ENCODE results near the gene B4GALNT2. TPM values are rescaled to one million over a fixed set of nuclear protein-coding genes. Genes with fewer than 3 reads are reported as not detected.

The B4GALNT2 gene
- total and polyA plus RNA-seq, 2 of the 13 experiments (the other 11 are each of a cell fraction or from before 2014, with no cell fraction given) = not detected

DNA sequence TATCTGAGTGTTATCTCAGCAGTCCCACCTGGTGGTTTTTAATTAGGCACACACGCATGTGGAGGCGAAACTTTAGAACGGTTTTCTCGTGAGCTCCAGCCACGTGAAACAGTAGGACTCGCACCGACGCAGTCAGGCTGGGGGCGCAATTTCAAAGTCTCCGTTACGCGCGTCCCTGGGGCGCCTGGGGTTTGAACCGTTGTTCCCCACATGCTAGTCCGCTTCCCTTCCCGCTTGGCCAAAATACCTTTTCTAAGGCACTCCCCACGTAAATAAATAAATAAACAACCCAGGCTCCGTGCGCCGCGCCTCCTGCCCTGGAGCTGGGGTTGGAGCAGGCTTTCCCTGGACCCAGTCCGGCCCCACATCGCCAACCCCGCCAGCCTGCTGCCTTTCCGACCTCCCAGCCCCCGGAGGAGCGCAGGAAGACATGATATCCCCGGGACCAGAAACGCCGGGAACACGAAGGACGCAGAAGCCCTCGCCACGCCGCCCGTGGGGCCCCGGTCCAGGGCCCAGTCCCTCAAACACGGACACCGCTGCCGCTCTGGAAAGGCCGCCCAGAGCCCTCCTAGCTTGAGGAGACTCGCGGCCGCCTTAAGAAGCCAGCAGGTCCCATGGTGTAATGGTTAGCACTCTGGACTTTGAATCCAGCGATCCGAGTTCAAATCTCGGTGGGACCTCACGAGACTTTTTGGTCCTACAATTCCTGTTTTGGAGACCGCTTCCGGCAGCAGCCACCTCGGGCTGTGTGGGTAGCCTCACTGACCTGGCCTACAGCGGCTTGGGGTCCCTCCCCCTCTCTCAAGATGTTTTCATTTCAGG, 59.6 kb downstream of the B4GALNT2 start:
- DNase-seq (ENCODE audit: low spot score) = peak; percentile 90
- TF ChIP-seq, protein P1, sequence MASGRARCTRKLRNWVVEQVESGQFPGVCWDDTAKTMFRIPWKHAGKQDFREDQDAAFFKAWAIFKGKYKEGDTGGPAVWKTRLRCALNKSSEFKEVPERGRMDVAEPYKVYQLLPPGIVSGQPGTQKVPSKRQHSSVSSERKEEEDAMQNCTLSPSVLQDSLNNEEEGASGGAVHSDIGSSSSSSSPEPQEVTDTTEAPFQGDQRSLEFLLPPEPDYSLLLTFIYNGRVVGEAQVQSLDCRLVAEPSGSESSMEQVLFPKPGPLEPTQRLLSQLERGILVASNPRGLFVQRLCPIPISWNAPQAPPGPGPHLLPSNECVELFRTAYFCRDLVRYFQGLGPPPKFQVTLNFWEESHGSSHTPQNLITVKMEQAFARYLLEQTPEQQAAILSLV (CRISPR knock-in tag; IDR thresholded peaks at IDR 0.05; ENCODE audit: borderline replicate concordance) = peak; percentile 82
- TF ChIP-seq, protein P2, sequence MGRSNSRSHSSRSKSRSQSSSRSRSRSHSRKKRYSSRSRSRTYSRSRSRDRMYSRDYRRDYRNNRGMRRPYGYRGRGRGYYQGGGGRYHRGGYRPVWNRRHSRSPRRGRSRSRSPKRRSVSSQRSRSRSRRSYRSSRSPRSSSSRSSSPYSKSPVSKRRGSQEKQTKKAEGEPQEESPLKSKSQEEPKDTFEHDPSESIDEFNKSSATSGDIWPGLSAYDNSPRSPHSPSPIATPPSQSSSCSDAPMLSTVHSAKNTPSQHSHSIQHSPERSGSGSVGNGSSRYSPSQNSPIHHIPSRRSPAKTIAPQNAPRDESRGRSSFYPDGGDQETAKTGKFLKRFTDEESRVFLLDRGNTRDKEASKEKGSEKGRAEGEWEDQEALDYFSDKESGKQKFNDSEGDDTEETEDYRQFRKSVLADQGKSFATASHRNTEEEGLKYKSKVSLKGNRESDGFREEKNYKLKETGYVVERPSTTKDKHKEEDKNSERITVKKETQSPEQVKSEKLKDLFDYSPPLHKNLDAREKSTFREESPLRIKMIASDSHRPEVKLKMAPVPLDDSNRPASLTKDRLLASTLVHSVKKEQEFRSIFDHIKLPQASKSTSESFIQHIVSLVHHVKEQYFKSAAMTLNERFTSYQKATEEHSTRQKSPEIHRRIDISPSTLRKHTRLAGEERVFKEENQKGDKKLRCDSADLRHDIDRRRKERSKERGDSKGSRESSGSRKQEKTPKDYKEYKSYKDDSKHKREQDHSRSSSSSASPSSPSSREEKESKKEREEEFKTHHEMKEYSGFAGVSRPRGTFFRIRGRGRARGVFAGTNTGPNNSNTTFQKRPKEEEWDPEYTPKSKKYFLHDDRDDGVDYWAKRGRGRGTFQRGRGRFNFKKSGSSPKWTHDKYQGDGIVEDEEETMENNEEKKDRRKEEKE (IDR thresholded peaks at IDR 0.05) = no peak
- TF ChIP-seq KDM5B (CRISPR knock-in tag; IDR thresholded peaks at IDR 0.05; ENCODE audit: borderline replicate concordance) (peak; percentile 71; the same call in 1 of the 2 replicates), ZFP36 (IDR thresholded peaks at IDR 0.05; ENCODE audit: borderline replicate concordance, low read depth, low read length, partially characterized antibody) (no peak), ZNF138 (CRISPR knock-in tag; IDR thresholded peaks at IDR 0.05; ENCODE audit: low read depth) (peak; percentile 30; the same call in 1 of the 2 replicates), ZNF614 (CRISPR knock-in tag; IDR thresholded peaks at IDR 0.05; ENCODE audit: borderline replicate concordance) (peak; percentile 14; the same call in 1 of the 2 replicates), KLF13 (CRISPR knock-in tag; IDR thresholded peaks at IDR 0.05) (0 out of 2 replicates have a peak, but pooled peaks have one; percentile 22), SIX4 (CRISPR knock-in tag; IDR thresholded peaks at IDR 0.05) (0 out of 2 replicates have a peak, but pooled peaks have one; percentile 51), ZFP82 (CRISPR knock-in tag; IDR thresholded peaks at IDR 0.05; ENCODE audit: borderline replicate concordance) (no peak; the same call in 1 of the 2 replicates)
- TF ChIP-seq, protein P3, sequence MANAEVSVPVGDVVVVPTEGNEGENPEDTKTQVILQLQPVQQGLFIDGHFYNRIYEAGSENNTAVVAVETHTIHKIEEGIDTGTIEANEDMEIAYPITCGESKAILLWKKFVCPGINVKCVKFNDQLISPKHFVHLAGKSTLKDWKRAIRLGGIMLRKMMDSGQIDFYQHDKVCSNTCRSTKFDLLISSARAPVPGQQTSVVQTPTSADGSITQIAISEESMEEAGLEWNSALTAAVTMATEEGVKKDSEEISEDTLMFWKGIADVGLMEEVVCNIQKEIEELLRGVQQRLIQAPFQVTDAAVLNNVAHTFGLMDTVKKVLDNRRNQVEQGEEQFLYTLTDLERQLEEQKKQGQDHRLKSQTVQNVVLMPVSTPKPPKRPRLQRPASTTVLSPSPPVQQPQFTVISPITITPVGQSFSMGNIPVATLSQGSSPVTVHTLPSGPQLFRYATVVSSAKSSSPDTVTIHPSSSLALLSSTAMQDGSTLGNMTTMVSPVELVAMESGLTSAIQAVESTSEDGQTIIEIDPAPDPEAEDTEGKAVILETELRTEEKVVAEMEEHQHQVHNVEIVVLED (CRISPR knock-in tag; IDR thresholded peaks at IDR 0.05; ENCODE audit: borderline replicate concordance) = peak; percentile 51
- TF ChIP-seq, protein P4, sequence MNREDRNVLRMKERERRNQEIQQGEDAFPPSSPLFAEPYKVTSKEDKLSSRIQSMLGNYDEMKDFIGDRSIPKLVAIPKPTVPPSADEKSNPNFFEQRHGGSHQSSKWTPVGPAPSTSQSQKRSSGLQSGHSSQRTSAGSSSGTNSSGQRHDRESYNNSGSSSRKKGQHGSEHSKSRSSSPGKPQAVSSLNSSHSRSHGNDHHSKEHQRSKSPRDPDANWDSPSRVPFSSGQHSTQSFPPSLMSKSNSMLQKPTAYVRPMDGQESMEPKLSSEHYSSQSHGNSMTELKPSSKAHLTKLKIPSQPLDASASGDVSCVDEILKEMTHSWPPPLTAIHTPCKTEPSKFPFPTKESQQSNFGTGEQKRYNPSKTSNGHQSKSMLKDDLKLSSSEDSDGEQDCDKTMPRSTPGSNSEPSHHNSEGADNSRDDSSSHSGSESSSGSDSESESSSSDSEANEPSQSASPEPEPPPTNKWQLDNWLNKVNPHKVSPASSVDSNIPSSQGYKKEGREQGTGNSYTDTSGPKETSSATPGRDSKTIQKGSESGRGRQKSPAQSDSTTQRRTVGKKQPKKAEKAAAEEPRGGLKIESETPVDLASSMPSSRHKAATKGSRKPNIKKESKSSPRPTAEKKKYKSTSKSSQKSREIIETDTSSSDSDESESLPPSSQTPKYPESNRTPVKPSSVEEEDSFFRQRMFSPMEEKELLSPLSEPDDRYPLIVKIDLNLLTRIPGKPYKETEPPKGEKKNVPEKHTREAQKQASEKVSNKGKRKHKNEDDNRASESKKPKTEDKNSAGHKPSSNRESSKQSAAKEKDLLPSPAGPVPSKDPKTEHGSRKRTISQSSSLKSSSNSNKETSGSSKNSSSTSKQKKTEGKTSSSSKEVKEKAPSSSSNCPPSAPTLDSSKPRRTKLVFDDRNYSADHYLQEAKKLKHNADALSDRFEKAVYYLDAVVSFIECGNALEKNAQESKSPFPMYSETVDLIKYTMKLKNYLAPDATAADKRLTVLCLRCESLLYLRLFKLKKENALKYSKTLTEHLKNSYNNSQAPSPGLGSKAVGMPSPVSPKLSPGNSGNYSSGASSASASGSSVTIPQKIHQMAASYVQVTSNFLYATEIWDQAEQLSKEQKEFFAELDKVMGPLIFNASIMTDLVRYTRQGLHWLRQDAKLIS (CRISPR knock-in tag; IDR thresholded peaks at IDR 0.05) = no peak; the same call in 1 of the 2 replicates

More for the DNA sequence above, 59.6 kb downstream of the B4GALNT2 start:
- intact Hi-C loops (cut with micrococcal nuclease; ENCODE audit: unreplicated experiment) (loop anchor here (1.0 to 5.0 kb wide), 3 partner anchors 85 to 299 kb away; partner anchors contain the start of gene ATP5MC1), in situ Hi-C loops (cut with HindIII; ENCODE audit: extremely low pct_ligation_motif_present, low pct_unique_long_range_greater_than_20kb) (no loop called here)
- WGBS (ENCODE audit: low lambda C conversion rate) = 1% methylated on average over 44 of the region's 53 CpGs
- Histone ChIP-seq H3K4me3 (replicated peaks in 1 of 3; ENCODE audit: insufficient read depth in 1 of 3, low read depth in 2 of 3, low read length in 3 of 3) (peak overlapping the region; percentile 75 to 80 (median 76)), H3K9me3 (ENCODE audit: low read length) (no peaks in the 10 kb centered on the region), H4K20me1 (ENCODE audit: insufficient read depth, low read length) (no peaks in the 10 kb centered on the region), H3K4me1 (ENCODE audit: insufficient read depth, low read length) (peaks cover 18% of the 10 kb centered on the region), H3K36me3 (replicated peaks in 1 of 2; ENCODE audit: control insufficient read depth in 1 of 2, insufficient read depth in 2 of 2, low read length in 2 of 2) (no peaks in the 10 kb centered on the region), H3K9ac (ENCODE audit: insufficient read depth, low read depth, low read length) (peak overlapping the region; percentile 84), H2AFZ (ENCODE audit: low read length) (peak overlapping the region; percentile 82), H3K27ac (ENCODE audit: extremely low read length, insufficient read depth, low read length) (peak overlapping the region; percentile 88), H3K79me2 (ENCODE audit: insufficient read depth, low read length) (no peaks in the 10 kb centered on the region), H3K27me3 (ENCODE audit: control insufficient read depth in 1 of 2, insufficient read depth in 2 of 2, low read length in 2 of 2) (peaks cover 0 to 2% of the 10 kb centered on the region in 2 experiments; a peak in 1 of 5 replicates), H3K4me2 (ENCODE audit: low read depth, low read length) (peak overlapping the region; percentile 77)
- POLR2A ChIA-PET = interaction anchor here (0.7 to 3.1 kb wide), 12 partner anchors 8 to 572 kb away, joined by 3 to 16 read pairs (median 4); partner anchors contain the start of genes ATP5MC1, FAM117A and PHB1
- CTCF ChIA-PET (ENCODE audit: low intra/inter-chr PET ratio, low total read pairs) = no interaction called here
- peak; percentile 73 for FAIRE-seq
- peak; percentile 71 for ATAC-seq
- BruUV-seq (replicated peaks) = TSS peak; percentile 62
